Measurements from ENCODE around the gene TBPL2. TPM values are rescaled to one million over a fixed set of nuclear protein-coding genes. Genes with fewer than 3 reads are reported as not detected.

Gene TBPL2
- total and polyA plus RNA-seq, 2 donors (not counting 3 experiments of a cell fraction or from before 2014, with no cell fraction given): not detected

GRCh38 chr14:55427439-55427838, 13.0 kb downstream of the TBPL2 start:
- peaks cover 0 to 4% of the 10 kb centered on the region in 2 experiments for H3K27me3 ChIP-seq (ENCODE audit: control insufficient read depth in 2 of 2, insufficient read depth in 2 of 2, low read length in 2 of 2)
- BruUV-seq (replicated peaks): no TSS peak
- H3K9ac ChIP-seq (replicated peaks; ENCODE audit: extremely low read depth, insufficient read depth, low read length): no peak overlapping the region
- POLR2A ChIA-PET: no interaction called here
- no peaks in the 10 kb centered on the region for H3K9me1 ChIP-seq (replicated peaks; ENCODE audit: control insufficient read depth, extremely low read depth, insufficient read depth, low read length)
- H3K79me2 ChIP-seq (ENCODE audit: control insufficient read depth, insufficient read depth, low read length): no peaks in the 10 kb centered on the region
- intact Hi-C loops (cut with micrococcal nuclease): no loop called here
- no peak overlapping the region for H3K27ac ChIP-seq (ENCODE audit: insufficient read depth, low read depth, low read length)
- no peaks in the 10 kb centered on the region for H3K9me3 ChIP-seq (replicated peaks; ENCODE audit: control insufficient read depth, insufficient read depth, low read length)
- H2AFZ ChIP-seq (ENCODE audit: low read depth, low read length): no peak overlapping the region
- H3K4me1 ChIP-seq (ENCODE audit: control insufficient read depth, extremely low read depth, insufficient read depth, low read length): no peaks in the 10 kb centered on the region
- no peaks in the 10 kb centered on the region for H4K20me1 ChIP-seq (replicated peaks; ENCODE audit: control insufficient read depth, extremely low read depth, insufficient read depth, low read length)
- TF ChIP-seq JUN (IDR thresholded peaks at IDR 0.05; ENCODE audit: borderline replicate concordance, insufficient read depth, insufficient read length, low read depth) (no peak), GATA2 (IDR thresholded peaks at IDR 0.05; ENCODE audit: insufficient read depth, insufficient read length, low read depth, low read length) (no peak), FOS (IDR thresholded peaks at IDR 0.05; ENCODE audit: borderline replicate concordance, insufficient read depth, low read length) (no peak), POLR2A (IDR thresholded peaks at IDR 0.05; ENCODE audit: low read depth, low read length) (no peak), POLR2AphosphoS5 (IDR thresholded peaks at IDR 0.05; ENCODE audit: insufficient read depth, low read depth, low read length) (no peak), MAX (IDR thresholded peaks at IDR 0.05; ENCODE audit: insufficient read depth, insufficient read length) (no peak), EZH2 (IDR thresholded peaks at IDR 0.05; ENCODE audit: borderline replicate concordance, low read depth, low read length, severe bottlenecking) (no peak), MYC (IDR thresholded peaks at IDR 0.05; ENCODE audit: low read depth, low read length) (no peak)
- TF ChIP-seq, protein P1, sequence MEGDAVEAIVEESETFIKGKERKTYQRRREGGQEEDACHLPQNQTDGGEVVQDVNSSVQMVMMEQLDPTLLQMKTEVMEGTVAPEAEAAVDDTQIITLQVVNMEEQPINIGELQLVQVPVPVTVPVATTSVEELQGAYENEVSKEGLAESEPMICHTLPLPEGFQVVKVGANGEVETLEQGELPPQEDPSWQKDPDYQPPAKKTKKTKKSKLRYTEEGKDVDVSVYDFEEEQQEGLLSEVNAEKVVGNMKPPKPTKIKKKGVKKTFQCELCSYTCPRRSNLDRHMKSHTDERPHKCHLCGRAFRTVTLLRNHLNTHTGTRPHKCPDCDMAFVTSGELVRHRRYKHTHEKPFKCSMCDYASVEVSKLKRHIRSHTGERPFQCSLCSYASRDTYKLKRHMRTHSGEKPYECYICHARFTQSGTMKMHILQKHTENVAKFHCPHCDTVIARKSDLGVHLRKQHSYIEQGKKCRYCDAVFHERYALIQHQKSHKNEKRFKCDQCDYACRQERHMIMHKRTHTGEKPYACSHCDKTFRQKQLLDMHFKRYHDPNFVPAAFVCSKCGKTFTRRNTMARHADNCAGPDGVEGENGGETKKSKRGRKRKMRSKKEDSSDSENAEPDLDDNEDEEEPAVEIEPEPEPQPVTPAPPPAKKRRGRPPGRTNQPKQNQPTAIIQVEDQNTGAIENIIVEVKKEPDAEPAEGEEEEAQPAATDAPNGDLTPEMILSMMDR (IDR thresholded peaks at IDR 0.05; ENCODE audit: extremely low read depth in 1 of 2, insufficient read depth in 1 of 2, low read depth in 1 of 2, low read length in 2 of 2): no peak
- dilution Hi-C loops (cut with MboI; ENCODE audit: extremely low pct_ligation_motif_present, low sequenced_read_pairs): no loop called here
- DNase-seq (ENCODE audit: low read depth, low spot score): no peak
- CTCF ChIA-PET: interaction anchor here (0.7 to 6.7 kb wide), 10 partner anchors 10 to 214 kb away, joined by 3 to 38 read pairs (median 5); partner anchors contain the start of genes FBXO34 and TBPL2
- FAIRE-seq: no peak
- no peak overlapping the region for H3K4me2 ChIP-seq (ENCODE audit: insufficient read depth, low read length)
- H3K4me3 ChIP-seq (replicated peaks in 1 of 3; ENCODE audit: insufficient read depth in 1 of 3, low read depth in 1 of 3, low read length in 3 of 3): no peak overlapping the region
- no peaks in the 10 kb centered on the region for H3K36me3 ChIP-seq (ENCODE audit: control insufficient read depth in 2 of 2, extremely low read depth in 1 of 2, insufficient read depth in 2 of 2, low read length in 2 of 2)

Data from endothelial cell of umbilical vein (primary cell).